B cell (primary cell): ENCODE measurements around the gene TIAM1. TPM values are rescaled to one million over a fixed set of nuclear protein-coding genes. Genes with fewer than 3 reads are reported as not detected.

Source experiments
- ATAC-seq: fragments of 200-7000 bp; cut with Tn5 transposase; one replicate; pipeline ENCODE4 v1.10.0; 2021; ENCODE audit warnings: low read depth, mild to moderate bottlenecking, moderate number of reproducible peaks, moderate library complexity
- CTCF ChIA-PET: fragments of 350-600 bp; sonication (Branson Sonifier 250); formaldehyde crosslinking; loops from one replicate; lab custom pipeline; 2021; ENCODE audit warnings: antibody characterized with exemption, inconsistent platforms; lab: Charles Lee
- POLR2A ChIA-PET: fragments of 350-600 bp; sonication (Branson Sonifier 250); formaldehyde crosslinking; loops from one replicate; lab custom pipeline; 2021; ENCODE audit warnings: antibody characterized with exemption; lab: Charles Lee
- DNase-seq: peaks from one replicate; pipeline ENCODE4 v3.0.0; 2013
- H2AFZ ChIP-seq: 2 replicates; pipeline ENCODE4 v1.6.1; 2012; ENCODE audit warnings: mild to moderate bottlenecking, low read depth, low read length; ENCODE audit not compliant: insufficient read depth, poor library complexity, severe bottlenecking
- H3K27ac ChIP-seq, 2 donors: 1 replicate in 1 of 2; 2 replicates in 1 of 2; pipeline ENCODE4 v1.5.1; 2012 to 2013; ENCODE audit warnings: low read length in 2 of 2, mild to moderate bottlenecking in 2 of 2, moderate library complexity in 1 of 2
- H3K27me3 ChIP-seq, 4 experiments: fragments of 200-600 bp in 1 of 4; sonication (generic) in 1 of 4; replicated peaks in 1 of 4; 1 replicate in 2 of 4; 2 replicates in 2 of 4; pipeline versions ENCODE4 v1.6.1 to v1.7.0; 2013 to 2016; ENCODE audit warnings: low read length in 3 of 4, mild to moderate bottlenecking in 2 of 4, mixed read lengths in 1 of 4, moderate library complexity in 1 of 4; ENCODE audit not compliant: insufficient read depth in 4 of 4, control insufficient read depth in 3 of 4; ENCODE audit errors: control extremely low read depth in 1 of 4
- H3K36me3 ChIP-seq, 2 experiments: replicated peaks in 1 of 2; 1 replicate in 1 of 2; 2 replicates in 1 of 2; pipeline versions ENCODE4 v1.6.1 to v1.7.1; 2013; ENCODE audit warnings: low read length in 1 of 2; ENCODE audit not compliant: insufficient read depth in 2 of 2, control insufficient read depth in 1 of 2; ENCODE audit errors: control extremely low read depth in 1 of 2, extremely low read depth in 1 of 2
- H3K4me1 ChIP-seq, 2 donors: fragments of 200-600 bp in 1 of 2; sonication (generic) in 1 of 2; 1 replicate in 1 of 2; 2 replicates in 1 of 2; pipeline versions ENCODE4 v1.5.1 to v1.6.1; 2013 to 2017; ENCODE audit warnings: low read length in 2 of 2; ENCODE audit not compliant: control insufficient read depth in 2 of 2, insufficient read depth in 2 of 2
- H3K4me2 ChIP-seq: replicated peaks from 2 replicates; pipeline ENCODE3; 2012; ENCODE audit warnings: mild to moderate bottlenecking, low read depth, low read length; ENCODE audit not compliant: poor library complexity, severe bottlenecking
- H3K4me3 ChIP-seq, 5 experiments: fragments of 200-600 bp in 1 of 5; sonication (generic) in 1 of 5; 1 replicate in 3 of 5; 2 replicates in 2 of 5; pipeline versions ENCODE4 v1.5.1 to v1.7.0; 2011 to 2016; ENCODE audit warnings: low read length in 4 of 5, mild to moderate bottlenecking in 4 of 5, low read depth in 2 of 5, control low read depth in 1 of 5, moderate library complexity in 1 of 5; ENCODE audit not compliant: insufficient read depth in 1 of 5; ENCODE audit errors: control extremely low read depth in 1 of 5, extremely low read depth in 1 of 5
- H3K79me2 ChIP-seq: fragments of 200-600 bp; sonication (generic); one replicate; pipeline ENCODE4 v1.6.0; 2016; ENCODE audit warnings: low read length; ENCODE audit not compliant: control insufficient read depth, insufficient read depth
- H3K9ac ChIP-seq: fragments of 200-600 bp; sonication (generic); 2 replicates; pipeline ENCODE4 v1.6.1; 2017; ENCODE audit warnings: mild to moderate bottlenecking, low read length, moderate library complexity
- H3K9me3 ChIP-seq, 3 donors: one replicate each; pipeline versions ENCODE4 v1.6.1 to v1.7.1; 2013; ENCODE audit warnings: low read length in 2 of 3; ENCODE audit not compliant: control insufficient read depth in 2 of 3, insufficient read depth in 1 of 3; ENCODE audit errors: control extremely low read depth in 1 of 3
- H4K20me1 ChIP-seq: 2 replicates; pipeline ENCODE4 v1.6.0; 2012; ENCODE audit warnings: mild to moderate bottlenecking, low read length; ENCODE audit not compliant: insufficient read depth, control insufficient read depth, poor library complexity, severe bottlenecking
- H3K27ac Mint-ChIP-seq: one replicate; pipeline ENCODE4 v1.8.0; 2021; ENCODE audit warnings: mixed read lengths
- H3K27me3 Mint-ChIP-seq: one replicate; pipeline ENCODE4 v1.8.0; 2021; ENCODE audit warnings: mixed read lengths
- H3K4me1 Mint-ChIP-seq: one replicate; pipeline ENCODE4 v1.8.0; 2021; ENCODE audit warnings: mixed read lengths
- H3K4me3 Mint-ChIP-seq: one replicate; pipeline ENCODE4 v1.8.0; 2021; ENCODE audit warnings: mixed read lengths
- H3K9me3 Mint-ChIP-seq: one replicate; pipeline ENCODE4 v1.8.0; 2022; ENCODE audit warnings: mixed read lengths; ENCODE audit not compliant: insufficient read depth
- CTCF ChIP-seq: fragments of 200-600 bp; IDR thresholded peaks from one replicate; pipeline ENCODE4 v1.8.0; 2022; ENCODE audit warnings: antibody characterized with exemption, mild to moderate bottlenecking
- EZH2 ChIP-seq: IDR thresholded peaks from 2 replicates; pipeline ENCODE4 v1.6.1; 2012; ENCODE audit warnings: borderline replicate concordance, low read depth, mild to moderate bottlenecking, moderate library complexity, low read length; ENCODE audit not compliant: insufficient read depth, poor library complexity, severe bottlenecking
- WGBS: methylation state at CpG from one replicate; pipeline ENCODE4 v1.1.5; 2013; ENCODE audit warnings: missing lambda C conversion rate; ENCODE audit not compliant: insufficient coverage; 5-methylcytosine and 5-hydroxymethylcytosine counted together
- intact Hi-C: fragments of 100-400 bp; cut with micrococcal nuclease; formaldehyde crosslinking; loops from one replicate; pipeline ENCODE4 v1.10.0; 2022
- polyA plus RNA-seq: library from polyadenylated mRNA; depleted of rRNA; stranded (reverse); fragments of >200 nt; gene quantifications from 2 replicates; pipeline ENCODE4 v1.2.3, GENCODE V29; 2012
- total RNA-seq, 2 donors: library from RNA; stranded (reverse); fragments of 120-200 nt in 1 of 2; gene quantifications; 1 replicate in 1 of 2; 2 replicates in 1 of 2; pipeline versions ENCODE4 v1.2.3 to v1.2.4, GENCODE V29; 2013 to 2022

The TIAM1 gene
- total and polyA plus RNA-seq, 2 donors (not counting 1 experiment from before 2014, with no cell fraction given): 0.51 to 1.0 TPM

- TF ChIP-seq CTCF (no peak), EZH2 (no peak)
- Histone ChIP-seq H4K20me1 (no peaks in the 10 kb centered on the region), H3K27ac (no peak overlapping the region), H3K4me1 (no peaks in the 10 kb centered on the region), H3K9me3 (peaks cover 0 to 5% (median 0%) of the 10 kb centered on the region in 3 donors), H3K79me2 (no peaks in the 10 kb centered on the region), H3K36me3 (no peaks in the 10 kb centered on the region), H3K27me3 (no peaks in the 10 kb centered on the region), H3K4me3 (no peak overlapping the region), H3K9ac (no peak overlapping the region), H2AFZ (no peak overlapping the region), H3K4me2 (no peak overlapping the region)
- H3K9me3 Mint-ChIP-seq: no peaks in the 10 kb centered on the region
- H3K27me3 Mint-ChIP-seq: no peaks in the 10 kb centered on the region
- CTCF ChIA-PET: no interaction called here
- no peaks in the 10 kb centered on the region for H3K4me1 Mint-ChIP-seq
- intact Hi-C loops: no loop called here
- ATAC-seq: no peak
- no peak overlapping the region for H3K4me3 Mint-ChIP-seq
- no peak for DNase-seq
- WGBS: 92% methylated on average over 4 of the region's 8 CpGs
- POLR2A ChIA-PET: no interaction called here
- H3K27ac Mint-ChIP-seq: no peak overlapping the region
Measured at GRCh38 chr21:31279214-31279613, 64.8 kb downstream of the TIAM1 start.

DNA sequence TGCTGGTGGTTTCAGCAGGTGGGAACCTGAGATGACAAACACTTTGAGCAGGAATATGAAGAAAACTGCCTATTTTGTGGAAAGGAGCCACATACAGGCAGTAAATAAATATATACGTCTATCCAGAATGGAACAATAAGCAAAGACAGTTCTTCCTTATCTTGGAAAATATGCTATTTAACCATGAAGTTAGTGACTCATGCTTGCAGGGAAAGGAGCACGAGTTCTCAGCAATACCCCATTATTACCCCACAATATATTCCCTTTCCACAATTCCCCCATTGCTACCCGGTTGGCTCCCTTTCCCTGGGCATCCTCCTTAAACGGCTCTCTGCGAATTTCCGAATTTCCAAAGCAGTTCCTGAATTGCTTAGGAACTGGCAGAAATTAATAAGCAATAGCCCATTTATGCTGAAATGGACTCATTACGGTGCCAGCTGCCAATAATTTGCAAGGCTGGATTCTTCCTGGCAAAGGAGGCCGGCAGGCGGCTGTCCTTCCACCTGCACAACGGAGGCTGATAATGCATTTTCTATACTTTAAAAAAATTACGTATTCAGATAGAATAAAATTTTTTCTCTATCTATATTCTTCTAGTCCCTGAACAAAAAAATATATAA lies 65.4 kb downstream of the TIAM1 start:
- Histone ChIP-seq H3K4me2 (no peak overlapping the region), H2AFZ (no peak overlapping the region), H3K9me3 (peaks cover 0 to 8% (median 0%) of the 10 kb centered on the region in 3 donors), H3K9ac (no peak overlapping the region), H4K20me1 (no peaks in the 10 kb centered on the region), H3K27ac (no peak overlapping the region), H3K79me2 (no peaks in the 10 kb centered on the region), H3K4me3 (no peak overlapping the region), H3K36me3 (no peaks in the 10 kb centered on the region), H3K27me3 (no peaks in the 10 kb centered on the region), H3K4me1 (no peaks in the 10 kb centered on the region)
- H3K4me1 Mint-ChIP-seq: no peaks in the 10 kb centered on the region
- H3K27me3 Mint-ChIP-seq: no peaks in the 10 kb centered on the region
- CTCF ChIA-PET: no interaction called here
- 90% methylated on average over 6 of the region's 11 CpGs for WGBS
- H3K27ac Mint-ChIP-seq: no peak overlapping the region
- peaks cover under 1% of the 10 kb centered on the region for H3K9me3 Mint-ChIP-seq
- no peak for ATAC-seq
- no peak for DNase-seq
- POLR2A ChIA-PET: no interaction called here
- intact Hi-C loops: no loop called here
- TF ChIP-seq CTCF (no peak), EZH2 (no peak)
- H3K4me3 Mint-ChIP-seq: no peak overlapping the region
